ENCODE measurements around the gene ADGRG1.
"Not testable (repeated sequence)": the region's sequence is repeated elsewhere in the genome, so short reads cannot be mapped to it uniquely, and the experiment has no call there.

The ADGRG1 gene

DNA sequence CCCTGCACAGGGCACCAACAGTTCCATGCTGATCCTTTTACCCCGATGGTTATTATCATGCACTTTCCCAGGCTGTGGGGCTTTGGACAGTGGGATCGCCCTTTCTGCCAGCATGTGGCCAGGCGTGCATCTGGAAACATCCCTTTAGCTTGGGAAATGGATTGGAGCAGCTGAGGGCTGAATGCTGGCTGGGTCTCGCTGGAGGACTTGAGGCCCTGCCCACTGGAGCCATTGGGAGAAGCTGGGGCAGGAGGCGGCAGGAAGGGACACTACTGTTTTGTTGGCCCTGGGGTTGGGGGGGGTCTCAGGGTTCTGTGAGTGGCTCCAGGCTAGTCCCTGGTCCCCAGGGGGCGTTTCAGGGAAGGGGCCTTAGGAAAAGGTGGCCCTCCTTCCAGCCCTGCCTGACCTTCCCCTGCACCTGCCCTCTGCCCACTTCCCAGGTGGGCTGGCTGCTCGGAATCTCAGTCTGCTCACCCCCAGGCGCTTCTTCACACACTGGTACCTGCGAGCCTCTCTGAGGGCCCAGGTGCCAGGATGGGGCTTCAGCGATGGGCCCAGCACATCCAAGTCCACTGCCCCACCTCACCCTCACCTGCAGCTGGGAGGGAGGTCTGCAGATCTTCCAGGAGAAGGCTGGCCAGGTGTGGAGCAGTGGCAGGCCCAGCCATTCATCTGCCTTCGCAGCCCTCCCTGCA lies 38.1 kb downstream of the ADGRG1 start:
- no peak for DNase-seq (ENCODE audit: low read depth)

DNA sequence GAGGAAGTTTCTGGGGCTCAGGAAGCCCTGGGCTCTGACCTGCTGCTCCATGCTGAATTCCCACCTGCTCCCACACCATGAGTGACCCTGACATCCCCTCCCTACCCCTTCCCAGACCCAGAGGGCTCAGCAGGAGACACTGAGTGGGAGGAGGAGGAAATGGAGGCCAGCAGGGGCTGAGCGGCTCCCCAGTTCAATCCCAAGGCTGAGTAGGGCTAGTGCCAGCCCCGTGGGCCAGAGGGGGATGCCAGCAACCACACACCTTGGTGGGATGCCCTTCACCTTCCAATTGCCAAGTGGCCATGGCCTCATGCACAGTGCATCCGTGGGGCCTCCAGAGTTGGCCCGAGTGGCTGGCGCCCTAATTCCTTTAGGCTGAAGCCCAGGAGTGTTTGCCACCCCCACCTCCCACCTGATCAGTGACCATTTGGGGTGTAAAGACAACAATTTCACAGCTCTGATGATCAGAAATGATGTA lies 38.7 kb downstream of the ADGRG1 start:
- no peak for DNase-seq (ENCODE audit: low read depth)

DNA sequence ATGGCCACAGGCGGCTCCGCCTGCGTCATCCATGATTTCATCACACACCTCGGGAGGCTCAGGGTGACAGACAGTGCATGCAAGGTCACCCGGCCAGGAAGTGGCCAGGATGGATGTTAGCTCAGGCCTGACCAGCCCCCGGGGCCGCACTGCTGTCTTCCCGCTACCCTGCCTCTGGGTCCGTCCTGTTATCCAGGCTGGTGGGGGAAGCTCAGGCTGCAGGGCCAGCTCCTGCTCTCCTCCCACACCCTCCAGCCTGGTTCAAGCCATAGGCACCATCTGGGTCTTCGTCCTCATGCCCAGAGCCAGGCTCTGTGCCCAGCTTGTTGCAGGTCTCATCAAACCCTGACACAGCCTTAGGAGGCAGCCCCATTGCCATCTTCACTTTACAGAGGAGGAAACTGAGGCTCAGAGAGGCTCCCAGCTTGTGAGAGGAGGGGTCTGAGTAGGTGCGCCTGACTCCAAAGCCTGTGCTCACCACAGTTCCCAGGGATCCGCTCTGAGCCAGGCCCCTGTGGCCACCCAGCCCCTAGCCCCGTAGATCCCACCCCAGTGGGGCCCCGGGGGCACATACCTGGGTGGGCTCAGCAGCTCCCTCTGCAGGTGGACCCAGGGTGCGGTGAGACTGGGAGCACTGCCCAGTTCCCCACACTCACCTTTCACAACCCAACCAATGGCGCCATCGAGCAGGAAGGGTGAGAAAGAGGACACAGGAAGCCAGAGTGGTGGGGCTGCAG lies 39.3 kb downstream of the ADGRG1 start:
- no peak for DNase-seq (ENCODE audit: low read depth)

DNA sequence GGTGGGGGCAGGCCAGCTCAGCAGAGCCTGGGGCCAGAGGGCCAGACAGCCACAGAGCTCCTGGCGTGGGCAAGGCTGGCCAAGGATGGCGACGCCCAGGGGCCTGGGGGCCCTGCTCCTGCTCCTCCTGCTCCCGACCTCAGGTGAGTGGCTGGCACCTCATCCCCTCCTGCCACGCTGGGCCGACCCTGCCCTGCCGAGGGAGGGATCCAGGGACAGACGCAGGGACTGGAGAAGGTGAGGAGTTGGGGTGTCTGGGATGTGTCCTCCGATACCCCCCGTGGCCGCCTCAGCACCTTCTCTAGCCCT lies 39.8 kb downstream of the ADGRG1 start, which contains the start of gene ADGRG3:
Gene ADGRG3 (plus strand): TSS at position 44 of the 309 bp plus-strand sequence. CDS start 42 bp downstream, at position 86.
- no peak for DNase-seq (ENCODE audit: low read depth)

DNA sequence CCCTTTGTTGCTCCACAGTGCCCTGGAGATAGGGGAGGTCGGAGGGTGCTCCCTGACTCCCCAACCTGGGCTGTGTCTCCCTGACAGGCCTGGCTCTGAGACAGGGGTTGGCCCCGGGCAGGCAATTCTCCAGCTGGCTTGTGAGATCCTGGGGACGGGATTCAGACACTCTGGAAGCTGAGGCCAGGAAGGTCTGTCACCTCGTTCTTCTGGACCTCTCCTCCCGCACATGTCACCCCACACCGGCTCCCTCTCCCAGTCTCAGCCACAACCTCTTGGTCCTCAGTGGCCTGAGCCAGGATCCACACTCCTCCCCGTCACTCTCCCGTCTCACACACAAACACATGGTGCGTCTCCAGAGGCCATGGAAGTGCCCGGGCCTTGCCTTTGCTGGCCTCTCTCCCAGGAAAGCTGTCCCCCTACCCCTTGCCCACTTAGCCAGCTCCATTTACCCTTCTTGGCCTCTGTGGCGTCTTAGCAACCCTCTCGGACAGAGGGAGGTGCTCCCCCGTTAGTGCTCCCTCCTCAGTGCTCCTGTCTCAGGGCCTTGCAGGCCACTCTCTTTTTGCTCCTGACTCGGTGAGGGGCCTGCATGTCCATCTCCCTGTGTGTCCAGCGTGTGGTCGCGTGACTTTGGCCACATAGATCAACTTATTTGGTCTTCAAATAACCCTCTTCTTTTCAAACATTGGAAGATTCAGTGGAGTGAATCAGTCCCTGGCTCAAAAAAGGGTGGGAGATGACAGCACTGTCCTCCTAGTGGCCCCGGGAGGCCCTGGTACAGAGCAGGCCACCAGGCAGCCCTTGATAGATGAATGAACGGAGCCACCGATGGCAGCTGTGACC lies 40.4 kb downstream of the ADGRG1 start:
- no peak for DNase-seq (ENCODE audit: low read depth)

DNA sequence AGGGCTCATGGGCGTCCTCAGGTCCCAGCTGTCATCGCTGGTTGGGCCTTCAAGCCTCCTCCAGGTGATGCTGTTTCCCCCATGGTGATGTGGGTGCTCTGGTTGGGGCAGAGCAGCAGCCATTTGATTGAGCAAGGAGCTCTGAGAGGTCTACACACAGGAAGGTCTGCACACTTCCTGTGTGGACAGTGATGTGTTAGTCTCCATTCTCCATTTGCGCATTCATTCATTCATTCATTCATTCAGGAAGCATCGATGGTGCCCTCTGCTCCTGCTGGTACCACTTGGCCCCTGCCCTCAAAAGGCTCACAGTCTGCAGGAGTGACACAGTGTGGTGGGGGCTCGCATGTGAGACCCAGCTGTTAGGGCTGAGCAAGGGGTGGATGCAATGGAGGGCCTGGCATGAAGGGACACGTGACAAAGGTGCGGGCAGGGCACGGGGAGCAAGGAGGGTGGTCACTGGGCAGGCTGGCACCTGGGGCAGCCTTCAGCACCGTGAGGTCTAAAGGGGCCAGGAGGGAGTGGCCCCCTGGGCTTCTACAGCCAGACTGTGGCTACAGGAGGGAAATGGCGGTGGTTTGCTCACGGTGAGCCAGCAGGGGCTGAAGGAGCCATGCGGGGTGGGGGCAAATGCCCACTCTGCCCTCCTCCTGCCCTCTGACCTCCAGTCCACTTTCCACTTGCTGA lies 41.2 kb downstream of the ADGRG1 start:
- no peak for DNase-seq (ENCODE audit: low read depth)

DNA sequence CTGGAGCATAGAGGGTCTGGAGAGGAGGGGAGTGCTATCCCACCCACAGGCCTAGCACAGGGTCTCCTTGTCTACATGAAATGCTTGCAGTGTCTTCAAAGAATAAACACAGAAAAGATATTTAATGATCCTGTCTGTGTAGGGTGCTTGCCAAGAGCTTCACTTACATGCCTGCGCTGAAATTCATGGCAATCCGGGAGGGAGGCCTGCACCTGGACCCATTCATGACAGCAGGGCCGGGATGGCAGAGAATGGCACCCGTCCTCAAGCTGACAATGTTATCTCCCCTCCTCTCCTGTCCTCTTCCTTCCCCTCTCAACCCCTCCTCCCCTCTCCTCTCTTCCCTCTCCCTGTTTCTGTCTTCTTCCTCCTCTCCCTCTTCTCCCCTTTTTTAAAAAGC lies 41.8 kb downstream of the ADGRG1 start:
- no peak for DNase-seq (ENCODE audit: low read depth)

DNA sequence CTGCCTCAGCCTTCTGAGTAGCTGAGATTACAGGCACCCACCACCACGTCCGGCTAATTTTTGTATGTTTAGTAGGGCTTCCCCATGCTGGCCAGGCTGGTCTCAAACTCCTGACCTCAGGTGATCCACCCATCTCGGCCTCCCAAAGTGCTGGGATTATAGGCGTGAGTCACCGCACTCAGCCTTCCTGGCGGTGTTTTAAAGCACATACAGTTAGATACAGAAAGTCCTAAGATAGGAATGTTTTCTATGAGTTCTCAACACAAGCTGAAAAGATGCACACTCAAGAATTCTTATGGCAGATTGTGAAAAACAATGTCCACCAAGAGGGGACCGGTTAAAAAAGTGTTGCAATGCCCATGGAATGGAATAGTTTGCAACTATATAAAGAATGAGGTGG lies 43.0 kb downstream of the ADGRG1 start:
- not testable (repeated sequence) for DNase-seq (ENCODE audit: low read depth)

DNA sequence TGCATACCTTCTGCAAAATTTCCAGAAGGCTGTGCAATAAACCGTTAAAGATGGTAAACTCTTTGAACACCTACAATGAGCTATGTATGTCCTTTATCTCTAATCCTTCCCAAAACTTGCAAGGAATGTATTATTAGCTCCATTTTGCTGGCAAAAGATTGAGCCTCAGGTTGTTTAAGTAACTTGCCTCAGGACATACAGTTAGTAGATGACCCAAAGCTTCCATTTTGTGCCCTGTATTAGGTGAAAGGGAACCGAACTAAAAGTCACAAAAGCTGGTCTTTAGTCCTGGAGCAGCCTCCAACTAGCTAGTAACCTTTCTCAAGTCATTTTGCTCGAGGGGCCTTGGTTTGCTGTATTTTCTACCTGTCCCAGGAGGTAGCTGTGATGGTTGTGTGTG lies 44.0 kb downstream of the ADGRG1 start:
- DNase-seq (ENCODE audit: low read depth), result no peak

DNA sequence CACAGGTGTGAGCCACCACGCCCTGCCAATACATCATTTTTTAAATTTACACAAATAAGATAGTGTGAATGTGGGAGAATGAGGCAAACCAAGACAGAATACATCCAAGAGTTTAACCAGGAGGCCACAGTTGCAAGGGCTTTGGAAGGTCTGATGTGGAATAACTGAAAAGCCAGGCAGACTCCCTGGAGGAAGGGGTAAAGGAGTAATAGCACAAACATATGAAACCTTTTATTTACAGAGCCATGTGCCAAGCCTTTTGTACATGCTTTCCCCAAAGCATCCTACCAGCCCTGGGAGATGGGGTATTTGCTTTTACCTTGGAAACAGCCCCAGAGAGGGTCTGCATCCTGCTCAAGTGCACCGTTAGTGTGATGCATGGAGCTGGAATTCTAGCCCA lies 44.4 kb downstream of the ADGRG1 start:
- DNase-seq (ENCODE audit: low read depth), result no peak

DNA sequence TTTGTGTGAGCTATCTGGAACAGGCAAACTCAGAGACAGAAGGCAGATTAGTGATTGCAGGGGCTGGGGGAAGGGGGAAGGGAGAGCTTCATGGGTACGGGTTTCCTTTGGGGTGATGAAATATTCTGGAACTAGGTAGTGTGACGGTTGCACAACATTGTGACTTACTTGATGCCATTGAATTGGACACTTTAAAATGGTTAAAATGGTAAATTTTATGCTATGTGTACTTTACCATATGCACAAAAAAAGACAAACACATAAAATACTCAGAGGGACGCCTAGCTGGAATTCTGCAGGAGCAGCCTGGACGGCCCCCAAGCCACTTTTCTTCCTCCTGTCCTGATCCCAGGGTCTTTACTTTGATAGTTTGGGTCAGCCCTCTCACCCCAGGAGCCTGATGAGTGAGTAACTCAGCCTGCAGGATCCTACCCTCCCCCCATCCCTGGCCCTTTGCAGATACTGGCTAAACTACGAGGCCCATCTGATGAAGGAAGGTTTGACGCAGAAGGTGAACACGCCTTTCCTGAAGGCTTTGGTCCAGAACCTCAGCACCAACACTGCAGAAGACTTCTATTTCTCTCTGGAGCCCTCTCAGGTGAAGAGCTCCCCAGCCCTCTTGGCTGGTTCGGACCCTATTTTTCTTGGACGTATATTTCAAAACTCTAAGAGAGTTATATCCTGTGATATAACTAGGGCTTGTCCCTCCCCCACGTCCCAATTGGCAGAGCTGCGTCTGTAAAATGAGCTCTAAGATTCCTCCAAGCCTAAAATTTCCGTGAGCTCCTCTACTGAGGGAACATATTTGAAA lies 47.5 kb downstream of the ADGRG1 start:
- no peak for DNase-seq (ENCODE audit: low read depth)

DNA sequence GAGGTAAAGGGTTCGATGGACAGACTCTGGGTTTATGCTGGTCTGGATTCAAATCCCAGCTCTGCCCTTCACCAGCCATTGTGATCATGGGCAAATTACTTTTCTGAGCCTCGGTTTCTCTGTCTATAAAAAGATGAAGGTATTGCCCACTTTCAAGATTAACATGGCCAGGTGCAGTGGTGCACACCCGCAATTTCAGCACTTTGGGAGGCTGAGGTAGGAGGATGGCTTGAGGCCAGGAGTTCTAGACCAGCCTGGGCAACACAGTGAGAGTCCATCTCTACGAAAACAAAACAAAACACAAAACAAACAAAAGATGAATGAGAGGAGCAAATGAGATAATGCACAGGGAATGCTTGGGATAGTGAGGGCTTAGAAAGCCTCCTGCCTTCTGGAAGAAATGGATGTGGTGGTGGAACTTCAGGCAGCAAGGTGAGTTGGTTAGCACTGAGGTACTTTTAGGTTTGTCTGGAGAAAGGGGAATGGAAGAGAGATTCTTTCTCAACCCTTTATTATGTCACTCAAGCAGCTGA lies 48.2 kb downstream of the ADGRG1 start:
- DNase-seq (ENCODE audit: low read depth), result no peak

DNA sequence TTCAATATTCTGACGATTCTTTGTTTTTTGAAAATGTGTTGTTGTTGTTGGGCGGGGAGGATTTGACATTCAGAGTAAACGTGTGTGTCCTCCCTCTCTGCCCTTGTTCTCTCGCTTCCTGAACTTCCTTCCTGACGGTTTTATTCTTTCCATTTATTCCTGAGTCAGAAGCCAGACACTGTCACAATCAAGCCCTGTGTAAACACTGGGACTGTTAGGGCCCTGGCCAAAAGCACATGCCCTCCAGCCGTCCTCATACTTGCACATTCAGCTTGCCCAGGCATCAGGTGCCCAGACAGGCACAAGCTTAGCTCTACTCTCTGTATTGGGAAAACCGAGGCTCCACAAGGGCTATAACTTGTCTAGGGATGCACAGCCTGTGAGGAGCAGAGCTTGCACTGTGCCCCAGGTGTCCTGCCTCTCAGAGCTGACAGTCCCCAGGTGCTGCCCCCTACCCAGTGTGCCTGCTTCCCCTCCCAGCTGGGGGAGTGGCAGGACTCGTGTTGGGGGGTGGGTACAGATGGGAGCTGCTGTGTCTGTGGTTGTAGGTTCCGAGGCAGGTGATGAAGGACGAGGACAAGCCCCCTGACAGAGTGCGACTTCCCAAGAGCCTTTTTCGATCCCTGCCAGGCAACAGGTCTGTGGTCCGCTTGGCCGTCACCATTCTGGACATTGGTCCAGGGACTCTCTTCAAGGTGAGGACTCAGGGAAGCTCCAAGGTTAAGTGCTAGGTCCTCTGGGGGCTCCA lies 49.4 kb downstream of the ADGRG1 start:
- no peak for DNase-seq (ENCODE audit: low read depth)

DNA sequence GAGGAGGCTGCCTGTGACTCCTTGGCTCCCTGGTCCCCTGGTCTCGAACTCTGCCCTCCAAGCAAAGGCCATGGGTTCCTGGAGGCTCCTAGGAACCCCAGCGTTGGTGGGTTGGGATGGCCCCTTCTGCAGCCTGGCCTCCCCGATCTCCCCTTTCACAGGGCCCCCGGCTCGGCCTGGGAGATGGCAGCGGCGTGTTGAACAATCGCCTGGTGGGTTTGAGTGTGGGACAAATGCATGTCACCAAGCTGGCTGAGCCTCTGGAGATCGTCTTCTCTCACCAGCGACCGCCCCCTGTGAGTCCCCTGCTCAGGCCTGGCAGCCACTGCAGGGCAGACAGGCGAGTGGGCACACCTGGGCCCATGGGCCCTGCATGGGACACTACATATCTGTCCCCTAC lies 50.6 kb downstream of the ADGRG1 start:
- DNase-seq (ENCODE audit: low read depth), result no peak

DNA sequence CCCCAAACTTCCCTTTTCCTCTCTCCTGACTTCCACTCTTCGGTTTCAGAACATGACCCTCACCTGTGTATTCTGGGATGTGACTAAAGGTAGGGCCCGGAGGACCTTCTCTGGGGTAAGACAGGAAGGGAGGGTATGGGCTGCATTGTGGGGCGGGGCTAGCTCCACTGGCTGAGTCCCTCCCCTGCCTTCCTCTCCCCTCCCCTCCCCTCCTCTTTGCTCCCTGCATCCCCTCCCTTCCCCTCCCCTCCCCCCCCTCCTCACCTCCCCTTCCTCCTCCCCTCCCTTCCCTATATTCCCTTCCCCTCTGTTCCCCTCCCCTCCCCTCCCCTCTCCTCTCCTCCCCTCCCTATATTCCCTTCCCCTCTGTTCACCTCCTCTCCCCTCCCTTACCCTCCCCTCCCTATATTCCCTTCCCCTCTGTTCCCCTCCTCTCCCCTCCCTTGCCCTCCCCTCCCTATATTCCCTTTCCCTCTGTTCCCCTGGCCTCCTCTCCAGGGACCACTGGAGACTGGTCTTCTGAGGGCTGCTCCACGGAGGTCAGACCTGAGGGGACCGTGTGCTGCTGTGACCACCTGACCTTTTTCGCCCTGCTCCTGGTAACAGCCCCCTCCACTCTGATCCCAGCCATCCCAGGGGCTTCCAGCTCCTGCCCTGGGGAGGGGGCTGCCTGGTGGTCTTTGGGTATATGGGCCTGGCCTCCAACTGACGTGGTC lies 51.5 kb downstream of the ADGRG1 start:
- no peak for DNase-seq (ENCODE audit: low read depth)

DNA sequence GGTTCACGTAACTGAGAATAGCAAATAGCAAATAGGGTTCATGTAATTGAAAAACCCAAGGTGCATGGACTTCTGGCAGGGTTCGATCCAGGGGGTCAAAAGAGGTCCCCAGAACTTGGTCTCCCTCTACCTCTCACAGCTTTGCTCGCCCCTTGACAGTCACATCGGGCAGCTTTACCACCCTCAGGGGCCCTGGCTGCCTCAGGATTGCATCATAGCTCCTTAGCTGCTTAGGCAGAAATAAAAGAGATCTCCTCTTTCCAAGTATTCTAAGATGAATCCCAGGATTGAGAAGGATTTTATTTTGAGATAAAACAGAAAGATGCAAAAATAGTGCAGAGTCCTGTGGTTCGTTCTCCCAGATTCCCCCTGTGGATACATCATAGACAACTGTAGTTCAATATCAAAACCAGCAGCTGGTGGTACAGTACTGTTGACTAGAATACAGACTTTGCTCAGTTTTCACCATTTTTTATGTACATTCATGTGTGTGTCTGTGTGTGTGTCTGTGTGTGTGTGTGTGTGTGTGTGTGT lies 52.5 kb downstream of the ADGRG1 start:
- no peak for DNase-seq (ENCODE audit: low read depth)

DNA sequence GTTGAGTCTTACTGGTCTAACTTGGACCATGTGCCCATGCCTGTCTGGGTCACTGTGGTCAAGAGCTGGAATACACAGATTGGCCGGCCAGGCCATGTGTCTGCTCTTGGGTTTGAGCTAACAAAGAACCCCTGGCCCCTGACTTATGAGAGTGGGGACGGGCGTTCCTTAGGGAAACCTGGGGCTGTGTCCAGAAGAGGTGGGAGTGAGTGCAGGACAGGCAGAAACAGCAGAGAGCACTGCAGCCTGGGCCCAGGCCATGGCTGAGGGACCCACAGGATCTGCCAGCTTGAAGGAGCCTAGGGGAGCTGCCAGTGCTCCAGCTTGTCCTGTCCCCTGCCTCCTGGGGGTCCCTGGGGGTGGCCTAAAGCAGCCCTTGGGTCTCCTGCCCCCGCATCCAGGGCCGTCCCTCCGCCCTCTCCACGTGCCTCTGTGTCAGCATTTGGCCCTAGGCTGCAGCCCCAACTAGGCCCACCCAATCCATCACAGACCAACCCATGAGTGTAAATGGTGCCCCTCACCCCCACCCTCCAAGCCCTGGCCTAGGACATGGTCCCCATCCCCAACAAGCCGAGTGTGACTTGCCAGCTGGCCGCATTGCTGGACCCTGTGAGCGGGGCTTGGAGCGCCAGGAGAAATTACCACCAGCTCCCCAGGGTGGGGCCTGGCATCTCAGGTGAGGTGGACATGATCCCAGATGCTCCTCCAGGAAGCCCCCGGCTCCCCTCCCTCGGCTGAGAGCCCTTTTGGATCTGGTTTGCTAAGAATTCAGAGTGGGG lies 53.7 kb downstream of the ADGRG1 start:
- no peak for DNase-seq (ENCODE audit: low read depth)

DNA sequence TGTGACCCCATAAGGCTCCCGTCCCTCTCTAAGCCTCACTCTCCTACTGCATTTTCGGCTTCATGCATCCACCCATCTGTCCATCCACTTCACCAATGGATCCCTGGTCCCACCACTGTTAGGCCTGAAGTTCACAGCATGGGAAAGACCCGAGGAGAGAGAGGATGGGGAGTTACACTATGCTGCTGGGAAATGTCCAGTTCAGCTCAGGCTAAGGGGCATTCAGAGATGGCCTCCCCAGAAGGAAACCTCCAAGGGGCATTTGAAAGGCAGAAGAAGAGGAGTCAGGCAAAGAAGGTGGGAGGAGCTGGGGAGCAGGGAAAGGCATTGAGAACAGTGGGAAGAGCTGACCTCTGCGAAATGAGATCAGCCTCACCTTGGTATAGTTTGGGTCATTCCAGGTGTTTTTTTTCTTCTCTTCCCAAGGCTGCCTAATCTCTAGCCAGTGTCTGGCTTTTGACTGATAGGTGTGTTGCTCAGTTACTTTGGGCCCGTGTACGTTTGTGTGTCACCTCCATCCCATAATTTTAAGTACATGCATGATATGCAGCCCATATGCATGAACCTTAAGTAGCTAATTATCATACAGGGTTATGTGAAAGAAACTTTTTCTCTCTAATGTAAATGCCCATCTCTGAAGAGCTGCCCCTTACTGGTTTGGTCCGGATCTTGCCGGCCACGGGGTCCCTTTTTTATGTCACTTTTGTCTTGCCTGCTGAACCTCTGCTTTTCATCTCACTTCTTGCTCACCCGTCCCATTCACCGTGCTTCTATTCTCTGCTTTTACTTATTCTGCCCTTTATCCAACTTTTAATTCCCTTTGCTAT lies 54.6 kb downstream of the ADGRG1 start:
- DNase-seq (ENCODE audit: low read depth), result no peak
